HEK293T (cell line): Measurements from ENCODE around the gene SLCO4A1.

ENCODE experiments used
- NFRKB ChIP-seq: fragments of 450-650 bp; IDR thresholded peaks from 2 replicates; pipeline ENCODE4 v1.6.1; 2016; ENCODE audit warnings: mild to moderate bottlenecking, moderate library complexity
- SP1 ChIP-seq: fragments of 450-650 bp; IDR thresholded peaks from 2 replicates; pipeline ENCODE4 v1.6.1; 2017

DNA sequence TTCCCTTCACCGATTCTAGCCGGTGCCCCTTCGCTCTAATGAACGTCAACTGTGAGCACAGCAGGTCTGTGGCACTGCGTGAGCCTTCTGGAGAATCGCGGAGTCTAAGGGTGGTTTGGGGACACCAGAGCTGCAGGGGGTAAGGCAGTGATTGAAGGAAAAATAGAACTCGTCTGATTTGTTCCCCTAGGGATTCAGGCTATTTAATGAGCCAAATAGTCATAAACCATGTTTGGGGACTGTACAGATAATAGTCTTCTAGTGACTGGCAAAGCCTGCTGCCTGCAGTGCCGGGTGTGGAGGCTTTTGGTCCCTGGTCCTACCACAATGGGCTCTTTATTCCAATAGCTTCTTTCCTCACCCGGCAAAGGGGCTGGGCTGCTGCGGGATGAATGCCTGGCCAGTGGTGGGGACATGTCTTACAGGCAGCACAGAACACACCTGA is 55.2 kb downstream of the SLCO4A1 start:
- TF ChIP-seq NFRKB (no peak), SP1 (no peak)
